ENCODE measurements around the gene SDCBP2. TPM values are rescaled to one million over a fixed set of nuclear protein-coding genes. Genes with fewer than 3 reads are reported as not detected.

Gene SDCBP2
- total and polyA plus RNA-seq, 4 donors, result 1.9 to 6.1 (median 4.7) TPM

DNA sequence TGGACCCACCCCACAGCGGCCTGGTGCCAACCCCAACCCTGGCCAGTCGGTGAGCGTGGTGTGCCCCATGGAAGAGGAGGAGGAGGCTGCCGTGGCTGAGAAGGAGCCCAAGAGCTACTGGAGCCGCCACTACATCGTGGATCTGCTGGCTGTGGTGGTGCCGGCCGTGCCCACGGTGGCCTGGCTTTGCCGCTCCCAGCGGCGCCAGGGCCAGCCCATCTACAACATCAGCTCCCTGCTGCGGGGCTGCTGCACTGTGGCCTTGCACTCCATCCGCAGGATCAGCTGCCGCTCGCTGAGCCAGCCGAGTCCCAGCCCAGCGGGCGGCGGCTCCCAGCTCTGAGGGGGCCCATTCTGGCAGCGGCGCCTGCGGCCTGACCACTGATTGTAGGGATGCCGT lies 23.2 kb downstream of the SDCBP2 start:
- H3K4me3 ChIP-seq (ENCODE audit: low read depth in 1 of 3, low read length in 3 of 3), result no peak overlapping the region
- H3K9me3 ChIP-seq (ENCODE audit: control insufficient read depth in 4 of 4, low read length in 3 of 4), result no peaks in the 10 kb centered on the region
- no peak overlapping the region for H3K9ac ChIP-seq (ENCODE audit: low read depth in 1 of 2, low read length in 2 of 2)
- peaks cover 0 to 2% (median 0%) of the 10 kb centered on the region in 4 donors for H3K36me3 ChIP-seq (ENCODE audit: control insufficient read depth in 4 of 4, insufficient read depth in 3 of 4, low read depth in 1 of 4, low read length in 3 of 4)
- no peaks in the 10 kb centered on the region for H3K4me1 ChIP-seq (ENCODE audit: control insufficient read depth in 4 of 4, insufficient read depth in 4 of 4, low read length in 3 of 4)
- no peak for TF ChIP-seq FOXA1 (IDR thresholded peaks at IDR 0.05)
- TF ChIP-seq JUND (IDR thresholded peaks at IDR 0.05), result no peak
- TF ChIP-seq NR2F2 (IDR thresholded peaks at IDR 0.05), result no peak
- TF ChIP-seq HNF4A (conservative IDR thresholded peaks at IDR 0.05), result no peak
- no peak for TF ChIP-seq TAF1 (conservative IDR thresholded peaks at IDR 0.05)
- TF ChIP-seq SP1 (IDR thresholded peaks at IDR 0.05), result no peak
- no peak for TF ChIP-seq FOXA2 (IDR thresholded peaks at IDR 0.05)
- TF ChIP-seq, protein P1, sequence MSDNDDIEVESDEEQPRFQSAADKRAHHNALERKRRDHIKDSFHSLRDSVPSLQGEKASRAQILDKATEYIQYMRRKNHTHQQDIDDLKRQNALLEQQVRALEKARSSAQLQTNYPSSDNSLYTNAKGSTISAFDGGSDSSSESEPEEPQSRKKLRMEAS (IDR thresholded peaks at IDR 0.05), result no peak
- no peak for TF ChIP-seq HNF4G (IDR thresholded peaks at IDR 0.05)
- TF ChIP-seq EGR1 (IDR thresholded peaks at IDR 0.05; ENCODE audit: low read depth in 2 of 2), result no peak
- TF ChIP-seq YY1 (IDR thresholded peaks at IDR 0.05), result no peak
- TF ChIP-seq, protein P2, sequence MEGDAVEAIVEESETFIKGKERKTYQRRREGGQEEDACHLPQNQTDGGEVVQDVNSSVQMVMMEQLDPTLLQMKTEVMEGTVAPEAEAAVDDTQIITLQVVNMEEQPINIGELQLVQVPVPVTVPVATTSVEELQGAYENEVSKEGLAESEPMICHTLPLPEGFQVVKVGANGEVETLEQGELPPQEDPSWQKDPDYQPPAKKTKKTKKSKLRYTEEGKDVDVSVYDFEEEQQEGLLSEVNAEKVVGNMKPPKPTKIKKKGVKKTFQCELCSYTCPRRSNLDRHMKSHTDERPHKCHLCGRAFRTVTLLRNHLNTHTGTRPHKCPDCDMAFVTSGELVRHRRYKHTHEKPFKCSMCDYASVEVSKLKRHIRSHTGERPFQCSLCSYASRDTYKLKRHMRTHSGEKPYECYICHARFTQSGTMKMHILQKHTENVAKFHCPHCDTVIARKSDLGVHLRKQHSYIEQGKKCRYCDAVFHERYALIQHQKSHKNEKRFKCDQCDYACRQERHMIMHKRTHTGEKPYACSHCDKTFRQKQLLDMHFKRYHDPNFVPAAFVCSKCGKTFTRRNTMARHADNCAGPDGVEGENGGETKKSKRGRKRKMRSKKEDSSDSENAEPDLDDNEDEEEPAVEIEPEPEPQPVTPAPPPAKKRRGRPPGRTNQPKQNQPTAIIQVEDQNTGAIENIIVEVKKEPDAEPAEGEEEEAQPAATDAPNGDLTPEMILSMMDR (IDR thresholded peaks at IDR 0.05; ENCODE audit: low read depth, low read length, missing input control), result no peak
- TF ChIP-seq GABPA (IDR thresholded peaks at IDR 0.05 in 1 of 2, conservative IDR thresholded peaks at IDR 0.05 in 1 of 2), result no peak
- no peak for DNase-seq (ENCODE audit: low spot score)
- no peaks in the 10 kb centered on the region for H3K27me3 ChIP-seq (ENCODE audit: control insufficient read depth in 4 of 4, insufficient read depth in 4 of 4, low read length in 3 of 4)
- no peak overlapping the region for H3K27ac ChIP-seq (ENCODE audit: low read depth in 1 of 2, low read length in 2 of 2)
- WGBS, result 95% methylated on average over 24 of the region's 24 CpGs

DNA sequence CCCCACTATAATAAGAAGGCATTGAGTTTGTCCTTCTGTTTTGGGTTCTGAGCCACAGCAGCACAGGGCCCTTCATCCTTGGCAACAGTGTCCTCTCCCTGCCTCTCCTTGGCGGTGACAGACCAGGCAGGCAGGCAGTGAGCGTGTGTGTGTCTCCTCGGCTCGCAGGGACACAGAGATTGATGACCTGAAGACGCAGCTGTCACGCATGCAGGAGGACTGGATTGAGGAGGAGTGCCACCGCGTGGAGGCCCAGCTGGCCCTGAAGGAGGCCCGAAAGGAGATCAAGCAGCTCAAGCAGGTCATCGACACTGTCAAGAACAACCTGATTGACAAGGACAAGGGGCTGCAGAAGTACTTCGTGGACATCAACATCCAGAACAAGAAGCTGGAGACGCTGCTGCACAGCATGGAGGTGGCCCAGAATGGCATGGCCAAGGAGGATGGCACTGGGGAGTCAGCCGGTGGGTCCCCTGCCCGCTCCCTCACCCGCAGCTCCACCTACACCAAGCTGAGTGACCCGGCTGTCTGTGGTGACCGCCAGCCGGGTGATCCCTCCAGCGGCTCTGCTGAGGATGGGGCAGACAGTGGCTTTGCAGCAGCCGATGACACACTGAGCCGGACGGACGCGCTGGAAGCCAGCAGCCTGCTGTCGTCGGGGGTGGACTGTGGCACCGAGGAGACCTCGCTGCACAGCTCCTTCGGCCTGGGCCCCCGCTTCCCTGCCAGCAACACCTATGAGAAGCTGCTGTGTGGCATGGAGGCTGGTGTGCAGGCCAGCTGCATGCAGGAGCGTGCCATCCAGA lies 24.0 kb downstream of the SDCBP2 start:
- Histone ChIP-seq H3K27ac (ENCODE audit: low read depth in 1 of 2, low read length in 2 of 2) (no peak overlapping the region), H3K4me3 (ENCODE audit: low read depth in 1 of 3, low read length in 3 of 3) (no peak overlapping the region), H3K9me3 (ENCODE audit: control insufficient read depth in 4 of 4, low read length in 3 of 4) (no peaks in the 10 kb centered on the region), H3K4me1 (ENCODE audit: control insufficient read depth in 4 of 4, insufficient read depth in 4 of 4, low read length in 3 of 4) (no peaks in the 10 kb centered on the region), H3K9ac (ENCODE audit: low read depth in 1 of 2, low read length in 2 of 2) (no peak overlapping the region), H3K36me3 (ENCODE audit: control insufficient read depth in 4 of 4, insufficient read depth in 3 of 4, low read depth in 1 of 4, low read length in 3 of 4) (no peaks in the 10 kb centered on the region), H3K27me3 (ENCODE audit: control insufficient read depth in 4 of 4, insufficient read depth in 4 of 4, low read length in 3 of 4) (no peaks in the 10 kb centered on the region)
- 92% methylated on average over 31 of the region's 31 CpGs for WGBS
- no peak for DNase-seq (ENCODE audit: low spot score)
- TF ChIP-seq FOXA1 (IDR thresholded peaks at IDR 0.05) (no peak), YY1 (IDR thresholded peaks at IDR 0.05) (no peak), RAD21 (IDR thresholded peaks at IDR 0.05) (no peak), RXRA (IDR thresholded peaks at IDR 0.05) (no peak), HNF4A (conservative IDR thresholded peaks at IDR 0.05) (no peak), FOXA2 (IDR thresholded peaks at IDR 0.05) (no peak)
- TF ChIP-seq, protein P3, sequence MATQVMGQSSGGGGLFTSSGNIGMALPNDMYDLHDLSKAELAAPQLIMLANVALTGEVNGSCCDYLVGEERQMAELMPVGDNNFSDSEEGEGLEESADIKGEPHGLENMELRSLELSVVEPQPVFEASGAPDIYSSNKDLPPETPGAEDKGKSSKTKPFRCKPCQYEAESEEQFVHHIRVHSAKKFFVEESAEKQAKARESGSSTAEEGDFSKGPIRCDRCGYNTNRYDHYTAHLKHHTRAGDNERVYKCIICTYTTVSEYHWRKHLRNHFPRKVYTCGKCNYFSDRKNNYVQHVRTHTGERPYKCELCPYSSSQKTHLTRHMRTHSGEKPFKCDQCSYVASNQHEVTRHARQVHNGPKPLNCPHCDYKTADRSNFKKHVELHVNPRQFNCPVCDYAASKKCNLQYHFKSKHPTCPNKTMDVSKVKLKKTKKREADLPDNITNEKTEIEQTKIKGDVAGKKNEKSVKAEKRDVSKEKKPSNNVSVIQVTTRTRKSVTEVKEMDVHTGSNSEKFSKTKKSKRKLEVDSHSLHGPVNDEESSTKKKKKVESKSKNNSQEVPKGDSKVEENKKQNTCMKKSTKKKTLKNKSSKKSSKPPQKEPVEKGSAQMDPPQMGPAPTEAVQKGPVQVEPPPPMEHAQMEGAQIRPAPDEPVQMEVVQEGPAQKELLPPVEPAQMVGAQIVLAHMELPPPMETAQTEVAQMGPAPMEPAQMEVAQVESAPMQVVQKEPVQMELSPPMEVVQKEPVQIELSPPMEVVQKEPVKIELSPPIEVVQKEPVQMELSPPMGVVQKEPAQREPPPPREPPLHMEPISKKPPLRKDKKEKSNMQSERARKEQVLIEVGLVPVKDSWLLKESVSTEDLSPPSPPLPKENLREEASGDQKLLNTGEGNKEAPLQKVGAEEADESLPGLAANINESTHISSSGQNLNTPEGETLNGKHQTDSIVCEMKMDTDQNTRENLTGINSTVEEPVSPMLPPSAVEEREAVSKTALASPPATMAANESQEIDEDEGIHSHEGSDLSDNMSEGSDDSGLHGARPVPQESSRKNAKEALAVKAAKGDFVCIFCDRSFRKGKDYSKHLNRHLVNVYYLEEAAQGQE (IDR thresholded peaks at IDR 0.05), result no peak
- TF ChIP-seq, protein P1 (IDR thresholded peaks at IDR 0.05), result no peak
